Measurements from ENCODE around the gene MED15.

The MED15 gene

GRCh38 chr22:20636075-20636812, 128.8 kb downstream of the MED15 start:
- Histone ChIP-seq H3K27me3 (ENCODE audit: control insufficient read depth, insufficient read depth, low read length) (no peaks in the 10 kb centered on the region), H3K4me3 (ENCODE audit: low read depth, low read length) (no peak overlapping the region), H3K9ac (ENCODE audit: low read length) (no peak overlapping the region), H3K9me3 (ENCODE audit: control insufficient read depth, insufficient read depth, low read depth, low read length) (peaks cover 4% of the 10 kb centered on the region; the same call in 1 of the 2 replicates), H3K27ac (ENCODE audit: low read depth, low read length) (no peak overlapping the region), H3K4me1 (ENCODE audit: control insufficient read depth, insufficient read depth, low read length) (no peaks in the 10 kb centered on the region; the same call in 1 of the 2 replicates), H3K36me3 (ENCODE audit: control insufficient read depth, insufficient read depth, low read length) (no peaks in the 10 kb centered on the region)

GRCh38 chr22:20636945-20637344, 129.5 kb downstream of the MED15 start:
- Histone ChIP-seq H3K4me1 (ENCODE audit: control insufficient read depth, insufficient read depth, low read length) (no peaks in the 10 kb centered on the region; the same call in 1 of the 2 replicates), H3K9me3 (ENCODE audit: control insufficient read depth, insufficient read depth, low read depth, low read length) (peaks cover 4% of the 10 kb centered on the region; the same call in 1 of the 2 replicates), H3K36me3 (ENCODE audit: control insufficient read depth, insufficient read depth, low read length) (no peaks in the 10 kb centered on the region), H3K4me3 (ENCODE audit: low read depth, low read length) (no peak overlapping the region), H3K9ac (ENCODE audit: low read length) (no peak overlapping the region), H3K27me3 (ENCODE audit: control insufficient read depth, insufficient read depth, low read length) (no peaks in the 10 kb centered on the region), H3K27ac (ENCODE audit: low read depth, low read length) (no peak overlapping the region)

Data from HUES6 (cell line).